ENCODE results near the gene MPPE1.
"Not testable (repeated sequence)": the region's sequence is repeated elsewhere in the genome, so short reads cannot be mapped to it uniquely, and the experiment has no call there.

Gene MPPE1

DNA sequence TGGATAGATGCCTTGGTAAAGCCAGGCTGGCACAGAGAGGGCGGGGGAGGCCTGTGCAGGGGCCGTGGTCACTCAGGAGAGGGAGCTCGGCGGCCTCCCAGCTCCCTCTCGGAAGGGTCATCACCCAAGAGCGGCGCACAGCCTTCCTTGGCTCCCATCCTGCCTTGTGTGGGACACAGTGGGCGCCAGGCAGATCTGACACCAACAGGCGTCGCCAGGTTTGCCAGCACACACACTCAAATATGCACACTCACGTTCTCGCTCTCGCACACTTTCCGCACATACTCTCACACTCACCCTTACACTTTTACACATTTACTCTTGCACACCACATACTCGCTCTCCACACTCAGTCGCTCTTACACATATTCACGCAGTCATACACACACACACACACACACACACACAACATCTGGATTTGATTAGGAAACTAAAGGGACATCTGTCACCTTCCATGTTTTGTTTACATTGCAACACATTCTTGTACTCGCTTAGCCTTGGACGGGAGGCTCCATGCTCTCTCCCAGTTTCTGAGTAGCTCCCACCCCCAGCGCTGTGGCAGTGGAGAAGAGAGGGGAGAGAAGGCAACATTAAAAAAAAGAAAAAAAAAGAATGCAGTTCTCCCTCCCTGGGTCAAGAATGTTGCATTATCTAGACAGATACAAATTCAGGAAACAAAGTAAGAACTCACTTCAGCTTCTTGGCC is 46.4 kb downstream of the MPPE1 start:
- intact Hi-C loops (cut with DNase I), result loop anchor here (2.0 kb wide), 1 partner anchor 29 kb away; no protein-coding TSS in a partner anchor

DNA sequence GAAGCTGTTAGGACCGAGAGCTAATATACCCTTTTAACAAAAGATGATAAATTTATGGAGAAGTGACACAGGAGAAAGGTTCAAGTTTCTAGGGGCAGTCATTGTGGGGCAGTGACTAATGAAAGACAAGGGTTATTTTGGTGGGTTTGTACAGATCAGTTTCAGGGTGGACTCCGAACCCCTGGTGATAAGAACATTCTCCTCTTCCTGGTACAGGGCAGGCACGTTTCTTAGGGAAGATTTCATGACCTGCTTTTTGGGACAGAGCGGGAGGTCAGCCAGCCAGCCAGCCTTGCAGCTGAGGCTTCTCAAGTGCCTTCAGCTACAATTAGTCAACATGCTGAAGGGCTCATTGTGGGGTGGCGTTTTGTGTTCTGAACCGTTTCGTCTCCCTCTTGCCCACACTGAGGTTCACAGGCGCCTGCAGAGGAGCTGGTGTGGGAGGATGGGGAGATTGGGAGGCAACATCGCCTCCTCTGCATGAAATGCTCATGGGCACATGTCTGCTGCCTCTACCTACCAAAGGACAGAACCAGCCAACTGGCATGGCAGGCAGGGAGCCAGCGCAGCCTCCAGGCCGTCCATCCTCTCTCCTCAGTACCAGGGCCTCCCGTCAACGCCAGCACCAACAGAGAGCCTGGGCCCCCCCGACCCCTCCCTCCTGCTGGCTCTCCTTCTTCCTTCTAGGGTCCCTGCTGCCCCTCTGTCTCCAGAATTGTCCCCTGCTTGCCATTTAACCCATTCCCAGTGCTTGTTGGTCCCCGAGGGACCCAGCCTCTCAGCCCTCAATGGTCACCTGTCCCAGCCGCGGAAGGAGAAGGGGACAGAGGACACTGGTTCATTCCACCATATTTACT is 47.3 kb downstream of the MPPE1 start:
- intact Hi-C loops (cut with DNase I), result loop anchor here (2.0 kb wide), 1 partner anchor 28 kb away; no protein-coding TSS in a partner anchor
- DNase-seq, result no peak

More for the DNA sequence above, 46.4 kb downstream of the MPPE1 start:
- DNase-seq, result no peak

DNA sequence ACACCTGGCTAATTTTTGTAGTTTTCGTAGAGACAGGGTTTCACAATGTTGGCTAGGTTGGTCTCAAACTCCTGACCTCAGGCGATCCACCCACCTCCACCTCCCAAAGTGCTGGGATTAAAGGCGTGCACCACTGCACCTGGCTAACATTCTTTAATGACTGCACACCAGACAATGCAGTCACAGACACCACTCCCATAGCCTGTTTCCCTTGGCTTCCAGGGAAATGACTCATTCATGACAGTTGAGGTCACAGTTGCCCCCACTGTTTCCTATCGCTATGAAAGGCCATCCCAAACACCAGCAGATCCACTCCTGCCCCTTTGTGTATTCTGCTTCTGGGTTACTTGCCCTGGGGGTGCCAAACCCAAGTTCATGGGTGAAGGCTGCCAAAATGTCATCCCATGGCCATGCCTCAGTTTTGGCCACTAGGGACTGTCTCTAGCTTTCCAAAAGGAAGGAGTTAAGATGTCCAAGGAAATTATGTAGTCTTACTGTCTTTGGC is 48.2 kb downstream of the MPPE1 start:
- intact Hi-C loops (cut with DNase I), result loop anchor here (2.0 kb wide), 1 partner anchor 27 kb away; no protein-coding TSS in a partner anchor
- DNase-seq, result no peak

DNA sequence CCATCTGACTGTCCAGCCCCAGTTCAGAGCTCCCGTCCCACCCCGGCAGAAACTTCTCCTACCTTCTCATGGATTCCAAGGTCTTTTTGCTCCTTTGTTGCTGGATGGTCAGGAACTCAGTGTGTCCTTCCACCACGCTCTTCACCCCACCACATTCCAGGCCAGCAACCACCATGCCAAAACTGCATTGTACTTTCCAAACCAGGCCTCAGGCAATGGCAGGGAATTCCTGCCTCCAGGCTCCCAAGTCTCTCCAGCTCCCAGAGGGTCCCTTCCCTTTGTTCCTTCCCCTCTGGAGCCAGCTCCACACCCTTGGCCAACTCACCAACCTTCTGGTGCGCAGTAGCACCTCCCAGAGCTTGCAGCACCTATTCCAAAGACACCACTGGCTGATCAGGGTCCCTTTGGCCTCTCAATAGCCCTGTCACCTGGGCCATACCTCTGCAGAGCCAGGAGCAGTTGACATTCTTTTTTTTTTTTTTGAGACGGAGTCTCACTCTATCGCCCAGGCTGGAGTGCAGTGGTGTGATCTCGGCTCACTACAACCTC is 48.8 kb downstream of the MPPE1 start:
- no peak for DNase-seq
- intact Hi-C loops (cut with DNase I), result no loop called here

DNA sequence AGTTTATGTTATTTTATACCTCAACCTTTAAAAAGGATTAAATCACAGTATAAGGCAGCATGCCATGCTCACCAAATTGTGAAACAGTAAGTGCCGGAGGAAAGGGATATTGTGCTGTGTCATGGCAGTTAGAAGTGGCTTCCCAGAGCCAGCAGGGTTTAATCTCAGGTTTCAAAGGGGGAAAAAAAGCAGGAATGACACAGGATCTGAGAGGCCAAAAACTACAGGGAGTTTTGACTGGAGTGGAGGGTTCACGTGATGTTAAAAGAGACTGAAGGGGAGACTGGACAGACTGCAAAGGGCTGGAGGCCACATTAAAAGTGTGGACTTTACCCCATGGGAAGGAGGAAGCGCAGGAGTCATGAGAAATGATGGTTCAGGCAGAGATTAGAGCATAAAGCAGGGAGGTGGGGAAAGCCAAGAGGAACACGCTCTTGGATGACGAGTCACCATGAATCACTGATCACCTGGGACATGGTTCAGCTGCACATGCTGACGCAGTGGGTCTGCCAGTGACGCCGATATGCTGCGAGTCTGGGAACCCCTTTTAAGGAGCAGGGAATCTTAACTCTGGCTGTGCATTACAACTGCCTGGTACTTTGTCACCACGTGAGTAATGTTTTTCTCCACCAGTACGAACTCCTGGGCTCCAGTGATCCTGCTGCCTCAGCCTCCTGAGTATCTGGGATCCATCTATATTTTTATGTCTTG is 50.8 kb downstream of the MPPE1 start:
- intact Hi-C loops (cut with DNase I), result no loop called here
- peak in 6 of 10 donors; percentile 20 to 89 (median 47) for DNase-seq

DNA sequence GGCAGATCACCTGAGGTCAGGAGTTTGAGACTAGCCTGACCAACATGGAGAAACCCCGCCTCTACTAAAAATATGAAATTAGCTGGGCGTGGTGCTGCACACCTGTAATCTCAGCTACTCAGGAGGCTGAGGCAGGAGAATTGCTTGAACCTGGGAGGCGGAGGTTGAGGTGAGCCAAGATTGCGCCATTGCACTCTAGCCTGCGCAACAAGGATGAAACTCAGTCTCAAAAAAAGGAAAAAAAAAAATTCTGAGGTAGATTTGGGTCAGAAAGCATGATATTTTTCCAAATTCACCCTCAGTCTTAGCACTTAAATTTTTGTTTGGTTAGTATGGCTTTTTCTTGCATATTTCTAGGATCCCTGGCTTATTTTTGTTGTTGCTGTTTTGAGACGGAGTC is 53.6 kb downstream of the MPPE1 start:
- intact Hi-C loops (cut with DNase I); DNase-seq: not testable (repeated sequence)

DNA sequence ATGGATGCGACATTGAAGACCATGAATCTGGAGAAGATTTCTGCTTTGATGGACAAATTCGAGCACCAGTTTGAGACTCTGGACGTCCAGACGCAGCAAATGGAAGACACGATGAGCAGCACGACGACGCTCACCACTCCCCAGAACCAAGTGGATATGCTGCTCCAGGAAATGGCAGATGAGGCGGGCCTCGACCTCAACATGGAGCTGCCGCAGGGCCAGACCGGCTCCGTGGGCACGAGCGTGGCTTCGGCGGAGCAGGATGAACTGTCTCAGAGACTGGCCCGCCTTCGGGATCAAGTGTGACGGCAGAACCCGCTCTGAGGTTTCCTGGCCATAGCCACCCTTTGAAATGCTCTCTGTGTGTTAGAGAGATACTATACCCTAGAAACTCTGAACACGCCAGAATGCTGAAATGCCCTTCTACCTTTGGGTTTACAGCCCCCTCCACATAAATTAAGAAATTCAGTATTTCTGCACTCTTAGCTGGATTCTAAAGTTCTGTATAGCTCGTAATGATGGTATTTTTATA is 56.2 kb downstream of the MPPE1 start:
- DNase-seq, result peak in 5 of 10 donors; percentile 13 to 85 (median 40)
- intact Hi-C loops (cut with DNase I), result loop anchor here (2.0 kb wide), 1 partner anchor 57 kb away; the partner anchor contains the start of gene MPPE1

DNA sequence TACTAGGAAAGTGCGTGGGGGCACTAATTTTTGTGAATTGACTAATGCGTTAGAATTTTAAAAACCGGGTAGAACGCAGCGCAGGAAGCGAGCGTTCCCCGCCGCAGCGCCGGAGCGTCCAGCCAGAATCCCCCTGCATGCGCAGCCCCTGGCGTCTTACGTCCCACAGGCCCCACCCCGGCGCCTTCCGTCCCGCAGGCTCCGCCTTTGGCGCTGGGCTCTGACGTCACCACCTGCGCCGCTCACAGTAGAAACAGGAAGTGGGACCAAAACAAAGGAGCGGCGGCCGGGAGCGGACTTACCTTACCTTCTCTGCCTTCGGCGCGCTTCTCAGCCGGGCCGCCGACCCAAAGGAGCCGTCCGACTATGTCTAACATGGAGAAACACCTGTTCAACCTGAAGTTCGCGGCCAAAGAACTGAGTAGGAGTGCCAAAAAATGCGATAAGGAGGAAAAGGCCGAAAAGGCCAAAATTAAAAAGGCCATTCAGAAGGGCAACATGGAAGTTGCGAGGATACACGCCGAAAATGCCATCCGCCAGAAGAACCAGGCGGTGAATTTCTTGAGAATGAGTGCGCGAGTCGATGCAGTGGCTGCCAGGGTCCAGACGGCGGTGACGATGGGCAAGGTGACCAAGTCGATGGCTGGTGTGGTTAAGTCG is 56.8 kb downstream of the MPPE1 start, which contains the start of gene CHMP1B:
TSS of gene CHMP1B (plus strand) at position 268 of the 660 bp plus-strand sequence. CDS start at position 367, 99 bp downstream.
- intact Hi-C loops (cut with DNase I), result loop anchor here (2.0 kb wide), 1 partner anchor 58 kb away; the partner anchor contains the start of gene MPPE1

DNA sequence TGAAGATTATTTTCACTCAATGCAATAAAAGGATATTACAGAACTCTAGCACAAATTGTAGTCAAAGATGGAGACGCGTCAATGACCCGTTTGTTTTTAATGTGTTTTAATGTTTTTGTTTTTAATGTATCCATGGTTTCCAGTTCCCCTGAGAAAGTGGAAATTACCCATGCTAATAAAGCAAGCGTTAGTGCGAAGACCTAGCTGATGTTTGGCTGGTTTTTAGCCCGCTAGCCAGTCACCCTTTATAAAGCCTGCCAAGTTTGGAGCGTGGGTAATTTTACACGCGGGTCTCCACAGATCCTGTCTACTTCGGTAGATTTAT is 57.3 kb downstream of the MPPE1 start:
- intact Hi-C loops (cut with DNase I), result loop anchor here (2.0 kb wide), 1 partner anchor 58 kb away; the partner anchor contains the start of gene MPPE1
- DNase-seq, result no peak

More for the DNA sequence above, 56.8 kb downstream of the MPPE1 start, which contains the start of gene CHMP1B:
- peak; percentile 97 to 100 (median 98) for DNase-seq

DNA sequence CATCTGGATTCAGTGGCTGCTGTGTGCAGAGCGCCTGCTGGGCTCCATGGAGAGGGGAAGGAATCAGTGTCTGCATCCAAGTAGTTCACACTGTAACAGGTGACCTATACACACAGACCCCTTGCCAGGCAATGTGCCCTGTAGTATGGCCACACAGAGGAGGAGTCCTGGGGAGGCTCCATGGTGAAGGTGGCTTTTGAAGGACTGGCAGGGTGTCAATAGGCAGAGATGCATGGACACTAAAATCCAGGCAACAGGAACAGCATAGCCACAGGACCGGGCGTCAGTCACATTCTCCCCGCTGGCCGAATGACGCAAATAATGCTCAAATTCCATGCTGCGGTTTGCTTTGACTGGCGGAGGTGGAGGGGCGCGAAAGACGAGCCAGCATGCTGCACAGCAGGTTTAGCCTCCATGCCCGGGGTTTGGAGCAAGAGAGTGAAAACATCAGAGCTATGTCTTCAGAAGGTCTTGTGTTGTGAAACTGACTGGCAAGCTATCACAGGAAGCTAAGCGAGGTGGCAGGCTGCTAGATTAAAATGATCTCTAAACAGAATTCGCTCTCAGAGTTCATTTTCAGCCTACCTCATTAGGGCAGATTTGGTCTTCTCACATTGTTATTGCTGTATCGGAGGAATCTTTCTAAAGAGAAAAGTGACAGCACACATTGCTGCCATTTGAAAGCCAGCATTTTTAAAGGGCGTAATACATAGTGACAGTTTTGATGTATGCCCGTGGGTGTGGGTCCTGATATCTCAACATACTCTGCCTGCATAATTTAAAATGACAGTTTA is 58.1 kb downstream of the MPPE1 start:
- intact Hi-C loops (cut with DNase I), result loop anchor here (2.0 to 10.0 kb wide), 2 partner anchors 59 to 115 kb away; partner anchors contain the start of gene MPPE1
- peak in 9 of 10 donors; percentile 41 to 92 (median 60) for DNase-seq

DNA sequence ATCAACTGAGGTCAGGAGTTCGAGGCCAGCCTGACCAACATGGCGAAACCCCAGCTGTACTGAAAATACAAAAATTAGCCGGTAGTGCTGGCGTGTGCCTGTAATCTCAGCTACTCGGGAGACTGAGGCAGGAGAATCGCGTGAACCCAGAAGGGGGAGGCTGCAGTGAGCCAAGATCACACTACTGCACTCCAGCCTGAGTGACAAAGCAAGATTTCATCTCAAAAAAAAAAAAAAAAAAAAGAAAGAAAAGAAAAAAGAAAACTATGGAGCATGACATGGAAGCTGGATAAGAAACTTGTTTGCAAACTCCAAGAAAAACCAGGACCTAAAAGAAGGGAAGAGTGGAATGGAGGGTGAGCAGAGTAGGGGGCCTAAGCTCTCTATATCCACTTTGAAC is 58.8 kb downstream of the MPPE1 start:
- intact Hi-C loops (cut with DNase I), result loop anchor here (10.0 kb wide), 1 partner anchor 114 kb away; no protein-coding TSS in a partner anchor

DNA sequence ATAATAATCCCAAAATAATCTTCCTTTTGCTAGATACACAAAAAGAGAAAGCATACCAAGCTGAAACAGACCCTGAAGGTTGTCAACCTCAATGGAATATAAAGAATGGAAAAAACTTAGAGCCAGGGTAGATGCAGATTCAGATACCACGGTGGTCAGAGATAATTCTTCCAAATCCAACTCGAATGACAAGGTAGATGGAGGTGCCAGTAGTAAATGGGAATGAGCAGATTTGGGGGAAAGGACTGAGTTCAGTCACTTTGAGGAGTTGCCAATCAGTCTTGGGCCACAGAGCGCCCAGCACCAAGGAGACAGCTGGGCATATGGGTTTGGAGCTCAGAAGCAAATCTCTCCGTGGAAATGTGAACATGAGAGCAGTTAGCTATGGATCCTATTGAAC is 60.3 kb downstream of the MPPE1 start:
- no peak for DNase-seq
- intact Hi-C loops (cut with DNase I), result loop anchor here (10.0 kb wide), 1 partner anchor 113 kb away; no protein-coding TSS in a partner anchor

More for the DNA sequence above, 58.8 kb downstream of the MPPE1 start:
- peak in 1 of 10 donors; percentile 47 for DNase-seq

DNA sequence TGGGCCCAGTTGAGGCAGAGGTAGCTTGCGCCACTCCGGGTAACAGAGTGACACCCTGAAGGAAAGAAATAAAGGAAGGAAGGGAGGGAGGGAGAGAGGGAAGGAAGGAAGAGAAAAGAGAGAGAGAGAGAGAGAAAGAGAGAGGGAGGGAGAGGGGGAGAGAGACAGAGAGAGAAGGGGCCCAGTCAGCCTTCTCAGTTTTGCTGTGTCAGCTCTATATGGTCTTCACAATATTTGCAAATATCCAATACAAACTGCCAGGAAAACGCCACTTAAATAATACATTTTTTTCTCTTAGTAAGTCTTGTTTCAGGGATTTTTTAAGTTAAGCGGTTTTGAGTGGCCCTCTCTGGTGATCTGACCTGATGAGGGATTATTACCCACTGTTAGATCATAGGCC is 62.5 kb downstream of the MPPE1 start:
- intact Hi-C loops (cut with DNase I), result loop anchor here (10.0 kb wide), 1 partner anchor 111 kb away; no protein-coding TSS in a partner anchor
- DNase-seq, result no peak

DNA sequence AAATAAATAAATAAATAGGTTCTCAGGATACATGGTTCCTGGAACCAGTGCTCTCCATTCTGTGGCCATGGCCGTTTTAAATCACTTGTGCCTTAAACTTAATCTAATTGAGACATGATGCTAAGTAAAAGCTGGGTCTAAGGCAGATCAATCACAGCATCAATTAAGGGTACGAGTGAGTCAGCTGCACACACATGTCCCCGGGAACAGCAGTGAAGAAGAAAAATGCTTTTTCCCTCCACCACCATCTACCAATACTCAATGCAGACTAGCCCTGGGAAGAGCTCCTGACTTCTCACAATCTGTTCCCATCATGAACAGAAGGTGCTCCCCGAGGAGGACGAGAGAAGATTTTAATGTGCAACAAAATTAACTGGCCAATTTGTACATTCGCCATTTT is 63.7 kb downstream of the MPPE1 start:
- intact Hi-C loops (cut with DNase I), result loop anchor here (10.0 kb wide), 1 partner anchor 110 kb away; no protein-coding TSS in a partner anchor
- no peak for DNase-seq

DNA sequence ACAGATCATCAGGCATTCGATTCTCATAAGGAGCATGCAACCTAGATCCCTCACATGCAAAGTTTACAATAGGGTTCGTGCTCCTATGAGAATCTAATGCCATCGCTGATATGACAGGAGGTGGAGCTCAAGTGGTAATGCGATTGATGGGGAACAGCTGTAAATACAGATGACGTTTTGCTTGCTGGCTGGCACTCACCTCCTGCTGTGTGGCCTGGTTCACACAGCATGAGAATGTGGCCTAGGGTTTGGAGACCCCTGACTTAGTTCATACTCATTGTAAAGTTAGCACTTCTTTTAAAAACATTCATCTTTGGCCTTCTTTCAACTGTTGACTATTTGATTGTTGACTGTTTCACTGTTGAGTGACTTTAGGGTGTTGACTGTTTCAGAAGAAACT is 65.6 kb downstream of the MPPE1 start:
- intact Hi-C loops (cut with DNase I), result loop anchor here (10.0 kb wide), 1 partner anchor 108 kb away; no protein-coding TSS in a partner anchor
- no peak for DNase-seq

DNA sequence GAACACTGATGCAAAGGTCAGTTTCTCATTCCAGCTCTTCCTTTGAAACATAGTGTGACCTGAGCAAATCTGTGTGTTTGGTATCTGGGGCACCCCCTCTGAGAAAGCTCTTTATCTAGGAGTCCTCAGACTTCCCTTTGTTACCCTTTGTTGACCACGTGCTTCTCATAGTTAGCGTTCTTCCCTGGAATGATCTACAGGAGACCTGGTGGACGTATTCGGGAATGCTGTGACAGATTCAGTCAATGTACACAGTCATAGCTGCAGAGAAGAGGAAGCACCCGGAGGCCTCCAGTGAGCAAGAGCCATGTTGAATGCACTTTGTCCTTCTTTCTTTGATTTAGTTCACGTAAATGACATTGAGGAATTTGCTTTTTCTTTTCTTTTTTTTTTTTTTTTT is 67.6 kb downstream of the MPPE1 start:
- no peak for DNase-seq

DNA sequence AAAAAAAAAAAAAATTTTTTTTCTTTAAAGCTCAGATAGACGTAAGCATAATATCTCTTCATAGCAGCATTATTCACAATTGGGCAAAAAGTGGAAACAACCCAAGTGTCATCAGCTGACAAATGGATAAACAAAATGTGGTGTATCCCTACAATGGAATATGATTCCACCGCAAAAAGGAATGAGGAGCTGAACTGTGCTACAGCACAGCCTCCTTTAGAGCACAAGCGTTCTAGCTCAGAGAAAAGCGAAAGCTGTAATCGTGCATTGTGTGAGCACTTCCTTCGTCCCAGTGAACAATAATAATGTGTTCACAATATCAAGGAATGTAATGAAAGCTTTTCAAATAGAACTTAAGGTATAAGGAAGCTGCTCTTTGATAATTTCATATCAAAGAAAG is 68.6 kb downstream of the MPPE1 start:
- no peak for DNase-seq

More for the DNA sequence above, 67.6 kb downstream of the MPPE1 start:
- intact Hi-C loops (cut with DNase I), result loop anchor here (10.0 kb wide), 1 partner anchor 106 kb away; no protein-coding TSS in a partner anchor

DNA sequence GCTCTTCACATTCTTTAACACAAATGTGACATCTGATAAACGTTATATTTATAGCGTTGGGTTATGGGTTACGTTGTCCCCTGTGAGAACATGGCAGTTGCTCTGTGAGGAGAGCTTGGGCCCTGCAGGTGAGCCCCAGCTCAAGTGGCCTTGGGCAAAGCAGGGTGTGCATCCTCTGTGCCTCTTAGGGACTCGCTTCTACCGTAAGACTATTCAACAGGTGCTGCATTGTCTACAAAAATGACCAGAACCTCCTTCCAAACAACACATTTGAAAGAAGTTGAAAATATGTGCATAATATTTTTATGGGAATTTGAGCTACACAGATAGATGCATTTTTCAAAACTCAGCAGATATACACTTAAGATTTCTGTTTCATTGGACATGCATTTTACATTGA is 73.3 kb downstream of the MPPE1 start:
- intact Hi-C loops (cut with DNase I), result no loop called here
- DNase-seq, result no peak

More for the DNA sequence above, 68.6 kb downstream of the MPPE1 start:
- intact Hi-C loops (cut with DNase I), result no loop called here

Data from posterior cingulate gyrus (tissue), 11 donors.